AG09309 (cell line): ENCODE results near the gene MOCS1.

ENCODE experiments used
- DNase-seq: peaks from one replicate; pipeline ENCODE4 v3.0.0-alpha.2; 2010; ENCODE audit warnings: low read depth
- H3K4me3 ChIP-seq: 2 replicates; pipeline ENCODE4 v1.5.1; 2011; ENCODE audit warnings: mild to moderate bottlenecking, low read depth, low read length, moderate library complexity; ENCODE audit not compliant: control insufficient read depth
- CTCF ChIP-seq: IDR thresholded peaks from 2 replicates; pipeline ENCODE4 v1.5.1; 2011; ENCODE audit warnings: mild to moderate bottlenecking, low read depth, low read length, inconsistent platforms; ENCODE audit not compliant: insufficient read depth, control insufficient read depth; ENCODE audit errors: missing control alignments

Gene MOCS1

GRCh38 chr6:39889229-39889628 lies 45.0 kb downstream of the MOCS1 start:
- TF ChIP-seq CTCF = no peak
- DNase-seq = no peak
- no peak overlapping the region for H3K4me3 ChIP-seq

GRCh38 chr6:39887692-39888450 lies 46.4 kb downstream of the MOCS1 start:
- peak; percentile 64 for DNase-seq
- no peak overlapping the region for H3K4me3 ChIP-seq
- no peak for TF ChIP-seq CTCF

GRCh38 chr6:39886871-39887270 lies 47.4 kb downstream of the MOCS1 start:
- no peak overlapping the region for H3K4me3 ChIP-seq
- DNase-seq = no peak
- no peak for TF ChIP-seq CTCF

DNA sequence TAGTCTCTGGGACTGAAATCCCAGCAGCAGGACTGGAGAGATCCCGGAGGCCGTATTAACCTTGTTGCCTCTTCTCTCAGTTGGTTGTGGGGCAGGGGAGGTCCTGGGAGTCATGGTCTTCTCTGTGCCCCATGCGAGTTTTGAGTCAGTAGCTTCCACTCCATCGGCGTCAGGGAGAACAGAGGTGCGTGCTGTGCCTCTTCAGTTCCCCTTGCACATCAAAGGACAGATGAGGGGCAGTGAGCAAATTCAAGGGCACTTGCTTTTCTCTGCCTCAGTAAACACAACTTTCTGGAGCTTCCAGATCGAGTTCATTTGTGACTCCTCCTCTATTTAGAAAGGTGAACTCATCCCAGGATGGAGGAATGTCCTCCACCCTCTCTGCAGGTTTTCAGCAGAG lies 48.6 kb downstream of the MOCS1 start:
- no peak for DNase-seq
- no peak overlapping the region for H3K4me3 ChIP-seq
- TF ChIP-seq CTCF = no peak

DNA sequence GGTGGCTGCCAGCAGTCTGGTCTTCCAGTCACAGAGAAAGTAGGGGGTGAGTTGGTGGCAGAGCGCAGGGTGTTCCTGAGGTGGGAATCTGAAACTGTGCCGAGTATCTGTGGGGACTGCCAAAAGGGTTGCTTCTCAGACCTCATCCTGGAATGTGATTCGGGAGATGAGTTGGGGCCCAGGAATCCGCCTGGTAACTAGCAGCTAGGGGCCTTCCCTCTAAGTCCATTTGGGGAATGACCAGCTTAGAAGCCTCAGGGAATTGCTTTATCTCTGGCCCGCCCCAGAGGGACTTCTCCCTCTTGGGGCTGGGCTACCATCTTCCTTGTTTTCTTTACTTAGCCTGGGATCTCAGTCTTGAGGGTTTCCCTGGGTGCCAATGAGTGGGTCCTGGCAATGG lies 49.6 kb downstream of the MOCS1 start:
- DNase-seq = peak; percentile 44
- no peak for TF ChIP-seq CTCF
- H3K4me3 ChIP-seq = no peak overlapping the region

DNA sequence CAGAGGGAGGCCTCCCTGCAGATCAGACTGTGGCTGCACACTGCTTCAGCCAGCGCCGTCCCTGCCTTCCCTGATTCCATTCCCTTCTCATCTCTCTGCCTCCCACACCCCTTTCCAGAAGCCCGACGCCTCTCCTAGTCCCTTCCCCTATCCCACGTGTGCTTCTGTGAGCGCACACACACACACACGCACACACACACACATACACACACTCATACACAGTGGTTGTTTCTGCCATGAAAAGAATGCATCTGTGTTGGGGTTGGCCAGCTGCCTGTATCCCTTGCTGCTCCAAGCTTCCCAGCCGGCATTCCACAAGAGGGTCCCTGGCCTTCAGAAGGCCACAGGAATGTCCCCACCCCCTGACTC lies 51.7 kb downstream of the MOCS1 start:
- peak; percentile 97 for DNase-seq
- H3K4me3 ChIP-seq = peak overlapping the region; percentile 14
- no peak for TF ChIP-seq CTCF

DNA sequence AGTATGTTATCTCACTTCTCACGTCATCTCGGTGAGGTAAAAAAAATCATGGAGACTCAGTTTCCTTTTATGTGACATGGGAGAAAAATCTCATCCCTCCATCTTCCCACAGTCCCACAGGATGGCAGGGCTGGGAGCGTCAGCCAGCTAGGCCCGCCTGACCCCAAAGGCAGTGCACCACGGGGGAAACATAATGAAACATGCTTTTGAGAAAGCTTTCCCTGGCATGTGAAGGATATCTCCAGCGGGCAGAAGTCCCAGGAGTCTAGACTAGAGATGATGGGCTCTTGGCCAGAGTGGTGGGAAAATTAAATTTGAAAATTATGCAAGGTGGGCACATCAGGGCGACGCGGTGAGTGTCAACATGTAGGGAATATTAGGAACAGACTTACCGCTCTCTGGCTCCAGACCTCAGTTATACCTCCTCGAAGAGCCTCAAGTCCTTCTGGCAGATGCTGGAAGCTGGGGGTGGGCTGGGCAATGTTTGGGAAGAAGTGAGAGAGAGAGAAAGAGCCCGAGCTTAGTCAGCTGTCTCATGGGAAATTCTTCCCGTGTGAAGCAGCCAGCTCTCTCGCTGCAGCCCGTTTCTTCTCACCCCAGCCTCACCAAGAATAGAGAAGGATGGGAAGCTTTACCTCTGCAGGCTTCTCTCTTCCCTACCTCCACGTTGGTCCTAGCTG lies 52.3 kb downstream of the MOCS1 start:
- H3K4me3 ChIP-seq = peak overlapping the region; percentile 14
- peak; percentile 78 for DNase-seq
- no peak for TF ChIP-seq CTCF
